NCI-H2171 treated with DMSO at 0.1 percent for 48 hours (cell line): Measurements from ENCODE around the gene ANKFY1.
"Not testable (repeated sequence)": the region's sequence is repeated elsewhere in the genome, so short reads cannot be mapped to it uniquely, and the experiment has no call there.

Experiments used
- DNase-seq: peaks from one replicate; lab custom pipeline; 2025; lab: John Stamatoyannopoulos, UW

ANKFY1 gene

DNA sequence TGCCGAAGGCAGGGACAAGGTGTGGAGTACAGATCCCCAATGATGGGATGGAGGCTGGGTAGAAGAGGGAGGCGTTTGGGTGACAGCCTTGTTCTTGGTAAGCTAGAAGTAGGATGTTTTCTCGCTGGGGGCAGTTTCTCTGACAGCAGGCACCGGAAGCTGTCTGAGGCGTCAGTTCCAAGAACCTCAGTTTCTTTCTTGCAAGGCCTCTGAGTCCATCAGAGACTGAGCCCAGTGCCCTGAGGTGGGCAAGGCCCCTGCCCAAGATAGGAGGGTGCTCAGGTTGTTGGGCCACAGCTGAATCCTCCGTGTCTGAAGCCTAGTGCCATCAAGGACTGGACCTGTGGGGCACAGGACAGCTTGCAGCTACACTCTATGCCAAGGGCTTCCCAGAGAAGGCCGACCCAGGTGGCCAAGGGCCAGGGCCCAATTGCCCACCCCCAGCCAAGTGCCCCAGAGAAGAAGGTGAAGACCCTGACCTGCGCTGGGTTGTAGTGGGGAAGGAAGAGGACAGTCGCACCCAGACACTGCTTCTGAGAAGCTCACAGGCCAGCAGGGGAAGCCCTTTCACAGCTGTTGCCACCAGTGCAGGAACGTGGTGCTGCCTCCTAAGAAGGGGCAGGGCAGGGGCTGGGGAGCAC, 107.7 kb downstream of the ANKFY1 start:
- DNase-seq = no peak

DNA sequence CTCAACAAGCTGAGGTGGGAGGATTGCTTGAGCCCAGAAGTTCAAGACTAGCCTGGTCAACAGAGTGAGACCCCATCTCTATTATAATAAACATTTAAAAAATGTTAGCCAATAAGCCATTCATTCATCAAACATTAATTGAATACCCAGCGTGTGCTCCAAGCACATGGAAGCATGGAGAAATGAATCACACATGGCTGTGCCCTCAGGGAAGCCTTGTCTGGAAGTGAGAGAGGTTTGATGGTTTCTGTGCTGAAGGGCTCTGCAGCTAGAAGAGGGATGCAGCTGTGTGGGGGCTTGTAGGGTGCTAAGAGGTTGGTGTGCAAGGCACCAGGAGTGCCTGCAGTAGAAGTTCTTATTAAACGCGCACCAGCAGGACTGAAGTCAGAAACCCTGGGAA, 109.6 kb downstream of the ANKFY1 start:
- no peak for DNase-seq

DNA sequence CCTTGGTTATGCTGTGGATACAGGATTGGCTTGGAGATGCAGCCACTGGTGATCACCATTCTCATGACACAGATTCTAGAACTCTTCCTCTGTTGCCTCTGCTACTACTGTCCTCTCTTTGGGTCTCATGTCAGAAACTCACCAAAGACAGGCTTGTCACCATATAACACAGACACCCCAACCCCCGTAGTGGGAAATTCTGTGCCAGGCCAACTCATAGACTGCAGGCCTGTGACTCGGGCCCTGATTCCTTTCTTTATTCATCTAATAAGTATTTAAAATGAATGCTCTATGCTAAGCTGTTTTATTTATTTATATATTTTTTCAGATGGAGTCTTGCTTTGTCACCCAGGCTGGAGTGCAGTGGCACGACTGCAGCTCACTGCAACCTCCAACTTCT, 111.3 kb downstream of the ANKFY1 start:
- no peak for DNase-seq

DNA sequence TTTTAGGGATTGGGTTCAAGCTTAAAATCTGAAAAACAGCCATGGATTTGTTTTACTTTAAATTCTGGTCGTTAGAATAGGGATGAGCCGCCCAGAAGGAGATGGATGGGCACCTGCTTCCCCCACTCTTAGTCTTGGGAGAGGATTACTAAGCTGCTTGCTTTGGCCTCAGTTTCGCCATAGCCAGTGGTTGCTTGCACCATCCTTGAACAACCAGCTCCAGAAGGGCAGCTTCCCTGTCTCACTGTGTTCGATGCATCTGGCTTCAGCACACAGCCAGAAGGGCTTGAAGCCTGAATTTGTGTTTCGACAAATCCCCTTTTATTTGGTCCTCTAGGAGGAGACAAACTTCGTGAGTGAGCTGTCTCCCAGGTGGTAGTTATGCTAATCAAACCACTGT, 113.7 kb downstream of the ANKFY1 start:
- no peak for DNase-seq

DNA sequence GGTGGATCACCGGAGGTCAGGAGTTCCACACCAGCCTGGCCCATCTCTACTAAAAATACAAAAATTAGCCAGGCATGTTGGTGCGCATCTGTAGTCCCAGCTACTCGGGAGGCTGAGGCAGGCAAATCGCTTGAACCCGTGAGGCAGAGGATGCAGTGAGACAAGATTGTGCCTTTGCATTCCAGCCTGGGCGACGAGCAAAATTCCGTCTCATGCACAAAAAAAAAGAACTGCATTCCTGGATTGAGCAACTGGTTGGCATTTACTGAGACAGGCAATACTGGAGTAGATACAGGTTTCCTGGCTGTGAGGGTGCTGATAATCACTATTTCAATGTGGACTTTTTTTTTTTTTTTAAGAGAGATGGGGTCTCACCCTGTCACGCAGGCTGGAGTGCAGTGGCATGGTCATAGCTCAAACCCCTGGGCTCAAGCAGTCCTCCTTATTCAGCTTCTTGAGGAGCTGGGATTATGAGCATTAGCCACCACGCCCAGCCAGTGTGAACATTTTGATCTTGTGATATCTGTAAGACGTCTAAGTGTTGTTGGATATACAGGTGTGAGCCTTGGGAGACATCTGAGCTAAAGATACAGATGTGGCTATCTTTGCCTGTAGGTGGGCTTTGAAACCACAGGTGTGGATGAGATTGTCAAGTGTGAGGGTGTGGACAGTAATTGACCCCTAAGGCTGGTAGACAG, 115.0 kb downstream of the ANKFY1 start:
- DNase-seq = no peak

DNA sequence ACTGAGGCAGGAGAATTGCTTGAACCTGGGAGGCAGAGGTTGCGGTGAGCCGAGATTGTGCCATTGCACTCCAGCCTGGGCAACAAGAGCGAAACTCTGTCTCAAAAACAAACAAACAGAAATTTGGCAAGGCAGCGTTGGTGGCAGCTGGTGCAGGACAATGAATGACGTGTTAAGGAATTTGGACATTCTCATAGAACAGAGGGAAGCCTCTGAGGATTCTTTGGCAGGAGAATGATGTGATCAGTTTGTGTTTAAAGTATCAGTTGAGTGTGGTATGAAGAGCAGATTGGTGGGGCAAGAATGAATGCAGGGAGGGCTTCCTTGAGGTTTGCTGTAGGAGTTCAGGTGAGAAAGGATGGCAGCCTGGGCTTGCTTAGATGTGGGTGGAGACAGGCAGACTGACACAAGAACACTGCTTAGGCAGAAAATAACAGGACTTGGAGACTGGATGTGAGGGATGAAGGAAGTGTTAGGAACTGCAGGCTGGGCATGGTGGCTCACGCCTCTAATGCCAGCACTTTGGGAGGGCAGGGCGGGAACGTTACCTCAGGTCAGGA, 115.9 kb downstream of the ANKFY1 start:
- DNase-seq = no peak

DNA sequence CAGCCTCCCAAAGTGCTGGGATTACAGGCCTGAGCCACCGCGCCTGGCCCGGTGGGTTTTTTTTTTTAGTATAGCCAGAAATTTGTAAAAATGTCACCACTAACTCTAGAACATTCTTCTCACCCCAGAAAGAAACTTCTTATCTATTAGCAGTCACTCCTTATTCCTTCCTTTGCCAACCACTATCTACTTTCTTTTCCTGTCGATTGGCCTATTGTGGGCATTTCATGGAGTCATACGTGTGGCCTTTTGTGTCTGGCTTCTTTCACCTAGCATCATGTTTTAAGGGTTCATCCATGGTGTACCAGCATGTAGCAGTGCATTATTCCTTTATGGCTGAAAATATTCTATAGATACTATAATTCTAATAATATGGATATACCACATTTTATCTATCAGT, 117.1 kb downstream of the ANKFY1 start:
- DNase-seq = no peak

DNA sequence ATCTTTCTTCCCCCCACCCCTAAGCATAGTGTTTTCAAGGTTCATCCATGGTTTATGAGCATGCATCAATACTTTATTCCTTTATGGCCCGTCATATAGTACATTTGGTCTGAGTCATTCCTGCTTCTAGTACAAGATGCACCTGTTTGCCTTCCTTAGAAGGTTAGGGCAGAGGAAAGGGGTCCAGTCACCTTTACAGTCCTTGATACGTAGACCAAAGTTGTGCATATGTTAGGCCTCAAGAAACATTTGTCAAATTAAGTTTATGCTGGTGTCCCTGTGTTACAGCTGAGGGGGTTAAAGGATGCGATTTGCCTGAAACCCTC, 119.4 kb downstream of the ANKFY1 start:
- no peak for DNase-seq

DNA sequence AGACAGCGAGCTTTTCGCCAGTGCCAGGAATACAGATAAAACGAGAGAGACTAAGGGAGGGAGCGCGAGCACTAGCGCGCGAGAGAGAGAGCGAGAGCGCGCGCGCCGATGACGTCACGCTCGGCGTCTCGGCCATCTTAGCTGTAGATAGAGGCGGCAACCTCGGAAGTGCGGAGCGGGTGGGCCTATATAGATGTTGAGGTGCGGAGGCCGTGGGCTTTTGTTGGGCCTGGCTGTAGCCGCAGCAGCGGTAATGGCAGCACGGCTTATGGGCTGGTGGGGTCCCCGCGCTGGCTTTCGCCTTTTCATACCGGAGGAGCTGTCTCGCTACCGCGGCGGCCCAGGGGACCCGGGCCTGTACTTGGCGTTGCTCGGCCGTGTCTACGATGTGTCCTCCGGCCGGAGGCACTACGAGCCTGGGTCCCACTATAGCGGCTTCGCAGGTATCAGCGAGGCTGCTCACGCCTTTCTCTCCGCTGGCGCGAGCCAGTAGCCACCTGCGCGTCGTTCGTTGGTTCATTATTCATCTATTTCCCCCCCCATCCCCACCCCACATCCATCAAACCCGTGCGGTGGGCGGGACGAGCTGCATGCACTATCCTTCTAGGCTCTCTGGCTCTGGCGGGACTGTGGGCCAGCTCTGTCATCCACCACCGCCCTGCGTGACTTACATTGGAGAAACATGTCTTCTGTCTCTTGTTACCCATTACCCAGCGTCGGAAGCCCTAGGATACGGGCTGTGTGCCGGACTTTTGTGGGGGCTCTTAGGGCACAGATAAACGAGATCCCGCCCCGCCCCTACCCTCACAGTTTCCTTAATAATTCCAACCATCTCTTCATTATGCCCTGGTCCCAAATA, 120.0 kb downstream of the ANKFY1 start:
- DNase-seq = peak; percentile 92

DNA sequence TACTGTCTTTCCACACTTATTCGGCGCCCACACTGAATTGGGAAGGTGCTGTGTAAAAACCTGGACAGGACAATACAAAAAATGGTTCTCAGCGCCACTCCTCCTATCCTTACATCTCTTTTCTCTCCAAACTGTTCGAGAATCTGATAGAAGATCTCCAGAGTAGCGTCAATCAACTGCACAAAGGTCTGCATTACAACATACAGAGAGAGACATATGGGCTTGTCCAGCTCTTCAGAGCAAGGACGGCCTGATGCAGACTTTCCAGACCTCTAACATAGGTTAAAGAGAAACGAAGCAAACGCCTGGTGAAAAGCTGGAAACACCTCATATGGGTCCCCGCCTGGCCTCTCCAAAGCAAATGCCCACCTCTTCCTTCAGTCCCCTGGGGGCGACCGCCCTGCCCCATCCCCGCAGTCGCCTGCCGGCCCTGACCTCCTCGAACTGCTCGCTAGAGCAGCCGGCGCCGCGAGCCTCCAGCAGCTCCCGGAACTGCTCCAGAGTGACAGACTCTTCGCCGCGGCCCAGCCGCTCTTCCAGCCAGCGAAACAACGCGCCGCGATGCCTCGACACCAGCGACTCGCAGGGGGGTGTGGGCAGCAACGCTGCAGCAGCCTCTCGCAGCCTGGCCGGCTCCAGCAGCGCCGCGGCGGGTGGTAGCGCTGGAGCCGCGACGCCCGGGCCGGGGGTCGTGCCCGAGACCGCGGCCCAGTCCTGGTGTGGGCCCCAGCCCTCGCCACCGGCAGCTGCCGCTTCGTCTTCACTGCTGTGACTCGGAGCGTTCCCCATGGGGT, 121.5 kb downstream of the ANKFY1 start:
- no peak for DNase-seq

DNA sequence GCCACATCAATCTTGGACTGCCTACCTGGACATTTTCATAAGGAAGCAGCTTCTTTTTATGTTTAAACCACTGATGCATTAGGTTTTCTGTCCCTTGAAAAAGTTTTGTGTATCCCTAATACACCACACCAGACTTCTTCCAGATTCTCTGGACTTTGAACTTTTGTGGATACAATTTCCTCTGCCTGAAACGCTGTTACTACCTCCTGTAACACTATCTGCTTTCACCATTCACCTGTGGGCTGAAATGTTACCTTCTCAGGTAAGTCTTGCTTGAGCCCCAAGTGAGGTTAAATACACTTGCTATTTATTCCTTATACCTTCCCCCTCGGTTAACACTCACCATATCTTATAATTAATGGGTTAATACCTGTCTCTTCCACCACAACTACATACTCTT, 123.7 kb downstream of the ANKFY1 start:
- DNase-seq = no peak

DNA sequence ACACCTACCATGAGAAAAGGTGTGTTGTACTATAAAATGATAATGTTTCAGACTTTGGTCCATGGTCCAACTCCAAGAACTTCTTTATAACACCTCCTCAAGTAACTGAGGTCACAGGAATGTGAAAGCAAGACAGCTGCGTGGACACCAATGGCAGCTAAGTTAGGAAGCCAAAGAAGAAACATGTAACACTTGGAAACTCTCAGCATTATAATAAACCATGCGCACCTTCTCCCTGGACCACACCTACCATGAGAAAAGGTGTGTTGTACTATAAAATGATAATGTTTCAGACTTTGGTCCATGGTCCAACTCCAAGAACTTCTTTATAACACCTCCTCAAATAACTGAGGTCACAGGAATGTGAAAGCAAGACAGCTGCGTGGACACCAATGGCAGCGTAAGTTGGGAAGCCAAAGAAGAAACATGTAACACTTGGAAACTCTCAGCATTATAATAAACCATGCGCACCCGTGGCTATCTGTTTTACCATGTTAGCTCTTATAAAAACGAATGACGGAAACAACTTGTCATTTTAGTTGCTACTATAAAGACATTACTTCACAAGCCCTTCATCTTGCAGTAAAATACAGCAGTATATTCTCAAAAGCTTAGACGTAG, 124.8 kb downstream of the ANKFY1 start:
- DNase-seq = not testable (repeated sequence)

DNA sequence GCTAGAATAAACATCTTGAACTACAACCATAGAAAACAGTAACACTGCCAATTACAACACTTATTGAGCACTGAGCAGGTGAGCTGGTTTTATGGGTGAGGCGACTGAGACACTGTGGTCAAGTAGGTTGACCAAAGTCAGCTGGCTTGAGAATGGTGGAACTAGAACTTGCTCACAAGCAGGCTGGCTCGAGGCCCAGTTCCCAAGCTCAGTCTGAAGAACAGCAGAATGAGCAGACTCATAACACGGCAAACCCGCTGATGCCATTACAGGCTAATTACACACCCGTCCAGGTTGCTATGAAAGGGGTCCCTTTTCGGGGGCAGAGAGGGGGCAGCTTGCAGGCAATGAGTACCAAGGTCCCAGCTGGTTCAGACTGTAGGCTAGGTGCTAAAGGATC, 127.4 kb downstream of the ANKFY1 start:
- DNase-seq = no peak

DNA sequence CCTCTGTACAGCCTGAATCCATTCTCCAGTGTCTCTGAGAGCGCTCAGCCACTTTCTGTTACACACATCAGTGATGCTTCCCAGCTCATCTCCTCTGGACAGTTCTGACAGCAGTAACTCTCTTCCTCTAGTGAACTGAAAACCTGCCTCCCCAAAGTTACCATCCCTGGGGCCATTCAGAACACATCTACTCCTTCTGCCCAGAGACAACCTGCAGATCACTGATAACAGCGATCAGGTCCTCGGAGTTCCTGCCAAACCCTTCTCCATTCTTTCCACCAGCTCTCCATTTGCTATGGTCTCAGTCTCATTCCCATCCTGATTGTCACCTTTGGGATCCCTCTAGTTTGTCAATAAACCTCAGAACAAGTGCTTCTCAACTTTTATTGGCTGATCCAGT, 128.3 kb downstream of the ANKFY1 start:
- DNase-seq = no peak

DNA sequence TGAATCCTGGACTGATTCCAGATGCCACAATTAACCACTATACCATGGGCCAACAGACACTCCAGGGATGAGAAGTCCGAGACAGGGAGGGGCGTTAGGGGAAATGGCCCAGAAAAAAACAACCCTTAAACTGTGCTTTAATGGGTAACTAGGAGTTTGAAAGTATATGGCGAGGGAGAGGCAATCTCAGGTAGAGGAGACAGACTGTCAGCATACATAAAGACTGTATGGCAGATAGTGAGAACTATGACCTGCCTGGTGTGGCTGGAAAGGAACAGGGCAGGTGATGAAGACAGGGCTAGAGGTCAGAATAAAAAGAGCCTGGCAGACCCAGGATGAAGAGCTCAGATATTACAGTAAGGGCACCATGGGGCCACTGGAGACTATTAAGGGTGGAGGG, 129.1 kb downstream of the ANKFY1 start:
- no peak for DNase-seq

DNA sequence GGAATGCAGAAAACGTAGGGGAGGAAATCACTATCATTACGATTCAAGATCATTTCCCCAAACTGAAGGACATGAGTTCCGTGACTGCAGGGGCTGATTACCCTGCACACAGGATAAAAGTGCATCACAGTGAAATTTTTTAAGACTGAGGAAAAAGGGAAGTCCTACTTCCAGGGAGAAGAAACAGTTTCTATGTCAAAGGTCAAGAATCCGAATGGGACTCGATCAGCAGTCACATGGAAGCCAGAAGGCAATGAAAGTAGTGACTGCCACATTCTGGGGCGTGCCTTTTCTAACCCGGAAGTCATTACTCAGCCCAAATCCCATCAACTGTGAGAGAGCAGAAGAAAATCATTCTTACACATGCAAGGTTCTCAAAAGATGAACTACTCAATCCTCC, 133.1 kb downstream of the ANKFY1 start:
- no peak for DNase-seq

DNA sequence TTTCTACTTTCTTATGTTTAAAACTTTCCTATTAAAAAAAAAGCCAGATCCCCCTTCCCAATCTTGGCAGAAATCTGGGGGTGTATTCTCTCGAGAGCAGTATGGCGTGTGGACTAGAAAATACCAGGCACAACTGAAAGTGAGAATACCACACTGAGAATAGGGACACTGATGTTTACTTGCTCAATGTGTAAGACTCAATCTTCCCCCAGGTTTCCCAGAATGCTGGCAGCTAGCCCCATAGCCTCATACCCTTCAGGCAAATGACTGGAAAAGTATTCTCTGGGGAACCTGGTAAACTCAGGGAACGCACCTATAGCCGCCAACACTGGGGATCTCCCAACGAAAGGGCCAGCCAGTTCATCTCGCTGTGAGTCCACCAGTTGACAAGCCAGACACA, 136.2 kb downstream of the ANKFY1 start:
- peak; percentile 7 for DNase-seq

DNA sequence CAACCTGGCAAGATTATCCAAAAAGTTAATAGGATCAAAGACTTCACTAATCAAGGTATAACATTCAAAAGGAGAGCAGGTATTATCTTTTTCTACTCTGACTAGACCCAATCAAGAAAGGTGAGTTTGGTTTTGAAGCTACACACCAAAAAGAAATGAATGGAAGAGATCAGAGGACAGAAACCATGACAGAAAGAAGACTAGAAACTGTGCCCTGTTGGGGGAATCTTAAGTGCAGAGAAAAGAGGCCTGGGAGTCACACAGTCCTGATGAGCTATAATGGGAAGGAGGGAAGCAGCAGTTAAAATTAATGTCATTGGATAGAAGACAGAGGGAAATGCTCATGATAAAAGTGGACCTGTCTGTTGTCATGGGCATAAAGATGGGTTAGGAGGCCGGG, 138.2 kb downstream of the ANKFY1 start:
- DNase-seq = no peak

DNA sequence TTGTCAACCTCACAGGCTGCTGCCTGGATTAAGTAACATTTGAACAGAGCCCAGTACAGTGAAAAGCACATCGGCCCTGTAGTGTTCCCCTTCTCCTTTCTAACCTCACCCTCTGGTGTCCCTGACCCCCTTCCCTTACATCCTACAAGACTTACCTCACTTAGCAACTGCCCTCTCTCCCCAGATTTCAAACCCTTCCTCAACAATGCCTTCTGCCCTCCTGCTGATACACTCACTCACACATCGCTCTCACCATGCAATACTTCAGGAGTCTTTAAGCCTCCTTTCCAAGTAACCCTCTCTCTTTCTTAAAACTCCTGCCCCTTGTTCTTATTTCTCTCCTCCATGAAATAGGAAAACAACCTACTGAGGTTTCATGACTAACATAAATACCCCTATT, 138.8 kb downstream of the ANKFY1 start:
- DNase-seq = no peak

DNA sequence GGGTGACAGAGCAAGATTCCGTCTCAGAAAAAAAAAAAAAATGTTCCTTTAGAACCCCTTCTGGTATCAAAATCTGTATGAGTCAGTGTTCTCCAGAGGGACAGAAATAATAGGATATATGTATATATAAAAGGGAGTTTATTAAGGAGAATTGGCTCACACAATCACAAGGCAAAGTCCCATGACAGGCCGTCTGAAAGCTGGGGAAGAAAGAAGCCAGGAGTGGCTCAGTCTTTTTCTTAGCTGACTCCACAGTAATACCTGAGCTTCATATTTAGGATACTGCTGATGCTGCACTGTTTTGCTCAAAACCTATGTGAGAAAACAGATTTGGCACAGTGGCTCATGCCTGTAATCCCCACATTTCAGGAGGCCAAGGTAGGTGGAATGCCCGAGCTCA, 143.4 kb downstream of the ANKFY1 start:
- no peak for DNase-seq

DNA sequence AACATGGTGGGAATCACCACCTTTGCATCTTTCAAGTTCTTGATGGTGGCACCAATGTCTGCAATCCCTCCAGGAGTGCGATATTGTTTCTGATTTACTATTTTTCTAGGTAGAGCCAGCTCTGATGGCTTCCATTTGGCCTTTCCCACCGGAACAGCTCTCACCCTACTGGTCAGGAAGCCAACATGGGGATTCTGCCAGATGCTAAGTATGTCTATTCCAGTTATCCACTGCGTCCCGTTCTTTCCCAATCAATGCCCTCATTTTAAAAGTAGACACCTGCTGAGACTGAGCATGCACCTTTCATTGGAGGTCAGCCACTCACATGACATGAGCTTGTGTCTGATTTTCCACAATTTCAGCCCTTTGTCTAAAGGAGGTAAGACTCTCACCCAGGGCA, 144.5 kb downstream of the ANKFY1 start:
- no peak for DNase-seq
